HEK293T (cell line): ENCODE results near the gene OR10A4.
"Not testable (repeated sequence)": the region's sequence is repeated elsewhere in the genome, so short reads cannot be mapped to it uniquely, and the experiment has no call there.

Experiments
- BHLHE40 ChIP-seq: fragments of 450-650 bp; IDR thresholded peaks from 2 replicates; pipeline ENCODE4 v1.6.1; 2016; ENCODE audit warnings: mild to moderate bottlenecking, moderate library complexity, borderline replicate concordance
- FOXA1 ChIP-seq: fragments of 450-650 bp; IDR thresholded peaks from 2 replicates; pipeline ENCODE4 v1.6.1; 2016; ENCODE audit warnings: mild to moderate bottlenecking
- FOXM1 ChIP-seq: fragments of 450-650 bp; IDR thresholded peaks from 2 replicates; pipeline ENCODE4 v1.6.1; 2017; ENCODE audit warnings: mild to moderate bottlenecking, borderline replicate concordance
- NFRKB ChIP-seq: fragments of 450-650 bp; IDR thresholded peaks from 2 replicates; pipeline ENCODE4 v1.6.1; 2016; ENCODE audit warnings: mild to moderate bottlenecking, moderate library complexity
- SP1 ChIP-seq: fragments of 450-650 bp; IDR thresholded peaks from 2 replicates; pipeline ENCODE4 v1.6.1; 2017
- TARDBP ChIP-seq: fragments of 450-650 bp; IDR thresholded peaks from 2 replicates; pipeline ENCODE4 v1.6.1; 2016

DNA sequence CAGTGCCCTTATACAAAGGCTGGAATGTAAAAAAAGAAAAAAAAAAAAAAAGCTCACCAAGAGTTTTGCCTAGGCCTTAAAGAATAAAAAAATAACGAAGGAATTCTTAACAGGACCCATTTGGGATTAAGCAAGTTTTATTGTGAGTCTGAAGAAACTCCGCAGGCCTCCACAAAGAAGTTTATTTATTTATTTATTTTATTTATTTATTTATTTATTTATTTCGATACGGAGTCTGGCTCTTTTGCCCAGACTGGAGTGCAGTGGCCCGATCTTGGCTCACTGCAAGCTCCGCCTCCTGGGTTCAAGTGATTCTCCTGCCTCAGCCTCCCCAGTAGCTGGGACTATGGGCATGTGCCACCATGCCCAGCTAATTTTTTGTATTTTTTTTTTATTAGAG, 21.6 kb upstream of the OR10A4 start:
- TF ChIP-seq SP1, BHLHE40, NFRKB, FOXM1, FOXA1, TARDBP: not testable (repeated sequence)
